C4-2B (cell line): Measurements from ENCODE around the gene KDM4D.
"Not testable (repeated sequence)": the region's sequence is repeated elsewhere in the genome, so short reads cannot be mapped to it uniquely, and the experiment has no call there.

Experiments
- CTCF ChIP-seq: fragments of 450-650 bp; conservative IDR thresholded peaks from 2 replicates; pipeline ENCODE4 v1.5.1; 2017; ENCODE audit warnings: mild to moderate bottlenecking
- ZFX ChIP-seq: fragments of 450-650 bp; IDR thresholded peaks from 2 replicates; pipeline ENCODE4 v1.6.1; 2017

- not testable (repeated sequence) for TF ChIP-seq CTCF, ZFX
Measured at GRCh38 chr11:95025594-95025993, 52.1 kb downstream of the KDM4D start.
